HG03565 (cell line): Measurements from ENCODE around the gene MSH6.
"Not testable (repeated sequence)": the region's sequence is repeated elsewhere in the genome, so short reads cannot be mapped to it uniquely, and the experiment has no call there.

ENCODE experiments used
- ATAC-seq: cut with Tn5 transposase; IDR thresholded peaks from one replicate; pipeline ENCODE4 v1.9.1; 2021; ENCODE audit warnings: mild to moderate bottlenecking, moderate library complexity; ENCODE audit not compliant: unreplicated experiment

The MSH6 gene

GRCh38 chr2:47843407-47843806 lies 60.5 kb downstream of the MSH6 start:
- ATAC-seq, result no peak

GRCh38 chr2:47844162-47844561 lies 61.2 kb downstream of the MSH6 start:
- ATAC-seq, result no peak

GRCh38 chr2:47849368-47849767 lies 66.4 kb downstream of the MSH6 start:
- no peak for ATAC-seq

GRCh38 chr2:47850198-47850597 lies 67.3 kb downstream of the MSH6 start:
- no peak for ATAC-seq

GRCh38 chr2:47853067-47853777 lies 70.3 kb downstream of the MSH6 start:
- not testable (repeated sequence) for ATAC-seq
